Hepatocyte (in vitro differentiated cells): ENCODE measurements around the gene HECW1. TPM values are rescaled to one million over a fixed set of nuclear protein-coding genes. Genes with fewer than 3 reads are reported as not detected.

ENCODE experiments used
- DNase-seq: peaks from one replicate; pipeline ENCODE4 v3.0.0-alpha.2; 2016; ENCODE audit warnings: low spot score
- H2AFZ ChIP-seq: fragments of 200-600 bp; sonication (generic); 2 replicates; pipeline ENCODE4 v1.6.0; 2016; ENCODE audit warnings: antibody characterized with exemption, mild to moderate bottlenecking
- H3K27ac ChIP-seq: fragments of 200-600 bp; sonication (generic); 2 replicates; pipeline ENCODE4 v1.5.1; 2016; ENCODE audit warnings: mild to moderate bottlenecking
- H3K27me3 ChIP-seq: fragments of 200-600 bp; sonication (generic); 2 replicates; pipeline ENCODE4 v1.6.1; 2016
- H3K36me3 ChIP-seq: fragments of 200-600 bp; sonication (generic); replicated peaks from 2 replicates; pipeline ENCODE4 v1.5.1; 2016; ENCODE audit warnings: low read depth; ENCODE audit not compliant: insufficient read depth
- H3K4me1 ChIP-seq: fragments of 200-600 bp; sonication (generic); 2 replicates; pipeline ENCODE4 v1.5.1; 2016; ENCODE audit warnings: mild to moderate bottlenecking, moderate library complexity; ENCODE audit not compliant: insufficient read depth
- H3K4me2 ChIP-seq: fragments of 200-600 bp; sonication (generic); 2 replicates; pipeline ENCODE4 v1.6.0; 2016
- H3K4me3 ChIP-seq: fragments of 200-600 bp; sonication (generic); 2 replicates; pipeline ENCODE4 v1.5.1; 2016; ENCODE audit warnings: mild to moderate bottlenecking
- H3K79me2 ChIP-seq: fragments of 200-600 bp; sonication (generic); 2 replicates; pipeline ENCODE4 v1.6.0; 2017; ENCODE audit warnings: mild to moderate bottlenecking
- H3K9me2 ChIP-seq: fragments of 200-600 bp; sonication (generic); replicated peaks from 2 replicates; pipeline ENCODE4 v1.6.0; 2017; ENCODE audit warnings: mild to moderate bottlenecking; ENCODE audit not compliant: insufficient read depth
- H3K9me3 ChIP-seq: fragments of 200-600 bp; sonication (generic); 2 replicates; pipeline ENCODE4 v1.5.1; 2016; ENCODE audit warnings: low read depth, mild to moderate bottlenecking
- H4K20me1 ChIP-seq: fragments of 200-600 bp; sonication (generic); 2 replicates; pipeline ENCODE4 v1.6.0; 2016; ENCODE audit warnings: mild to moderate bottlenecking; ENCODE audit not compliant: insufficient read depth, poor library complexity, severe bottlenecking
- EZH2 ChIP-seq: fragments of 200-600 bp; sonication (generic); IDR thresholded peaks from 2 replicates; pipeline ENCODE4 v1.6.1; 2016; ENCODE audit warnings: antibody characterized with exemption, mild to moderate bottlenecking, borderline replicate concordance
- EZH2phosphoT487 ChIP-seq: fragments of 200-600 bp; sonication (generic); IDR thresholded peaks from one replicate; pipeline ENCODE4 v1.6.1; 2018; ENCODE audit warnings: antibody characterized with exemption, mild to moderate bottlenecking, low read depth, moderate library complexity; ENCODE audit not compliant: unreplicated experiment, severe bottlenecking
- WGBS: methylation state at CpG from one replicate; pipeline ENCODE4 v1.1.6; 2016; ENCODE audit warnings: low lambda C conversion rate; ENCODE audit errors: missing lambda C conversion rate; 5-methylcytosine and 5-hydroxymethylcytosine counted together
- polyA plus RNA-seq: library from polyadenylated mRNA; unstranded; fragments of >200 nt; fragmentation: Nextera tagmentation; extraction: Ambion mirVana; gene quantifications from 2 replicates; pipeline ENCODE4 v1.2.1, GENCODE V29; 2016
- total RNA-seq: library from RNA; depleted of rRNA; stranded (reverse); fragments of >200 nt; gene quantifications from 2 replicates; pipeline ENCODE4 v1.2.3, GENCODE V29; 2014
- TF ChIP-seq, protein P1 (sequence below): fragments of 200-600 bp; sonication (generic); IDR thresholded peaks from 2 replicates; pipeline ENCODE4 v1.5.1; 2016; ENCODE audit warnings: antibody characterized with exemption, mild to moderate bottlenecking; ENCODE audit not compliant: poor library complexity

Gene HECW1
- total and polyA plus RNA-seq, 2 experiments from 2014 or later = 1.5 to 7.6 TPM

DNA sequence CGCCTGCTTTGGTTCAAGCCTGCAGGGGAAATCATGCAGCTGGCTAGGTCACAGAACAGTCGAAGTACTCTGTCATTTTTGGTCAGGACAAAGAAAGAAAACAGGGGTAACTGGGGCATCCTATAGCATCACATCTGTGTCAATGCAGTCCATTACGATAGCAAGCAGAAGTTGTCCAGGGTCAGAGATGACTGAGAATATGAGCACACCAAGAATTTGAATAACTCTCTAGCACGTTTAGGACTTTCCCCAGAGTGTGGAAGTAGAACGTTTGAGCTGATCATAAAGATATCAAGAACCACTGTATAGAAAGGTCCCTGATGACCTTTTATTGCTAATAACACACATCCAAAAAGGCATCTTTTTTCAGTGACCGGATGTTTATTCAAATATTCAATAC is 12.7 kb upstream of the HECW1 start:
- WGBS = 79% methylated on average over 6 of the region's 6 CpGs
- H3K4me3 ChIP-seq = no peak overlapping the region
- no peaks in the 10 kb centered on the region for H3K27me3 ChIP-seq
- H3K79me2 ChIP-seq = no peaks in the 10 kb centered on the region
- H3K36me3 ChIP-seq = no peaks in the 10 kb centered on the region
- no peaks in the 10 kb centered on the region for H3K4me1 ChIP-seq
- H3K27ac ChIP-seq = no peak overlapping the region
- no peaks in the 10 kb centered on the region for H3K9me2 ChIP-seq
- no peak overlapping the region for H2AFZ ChIP-seq
- DNase-seq = no peak
- no peak overlapping the region for H3K4me2 ChIP-seq
- no peaks in the 10 kb centered on the region for H4K20me1 ChIP-seq
- TF ChIP-seq, protein P1, sequence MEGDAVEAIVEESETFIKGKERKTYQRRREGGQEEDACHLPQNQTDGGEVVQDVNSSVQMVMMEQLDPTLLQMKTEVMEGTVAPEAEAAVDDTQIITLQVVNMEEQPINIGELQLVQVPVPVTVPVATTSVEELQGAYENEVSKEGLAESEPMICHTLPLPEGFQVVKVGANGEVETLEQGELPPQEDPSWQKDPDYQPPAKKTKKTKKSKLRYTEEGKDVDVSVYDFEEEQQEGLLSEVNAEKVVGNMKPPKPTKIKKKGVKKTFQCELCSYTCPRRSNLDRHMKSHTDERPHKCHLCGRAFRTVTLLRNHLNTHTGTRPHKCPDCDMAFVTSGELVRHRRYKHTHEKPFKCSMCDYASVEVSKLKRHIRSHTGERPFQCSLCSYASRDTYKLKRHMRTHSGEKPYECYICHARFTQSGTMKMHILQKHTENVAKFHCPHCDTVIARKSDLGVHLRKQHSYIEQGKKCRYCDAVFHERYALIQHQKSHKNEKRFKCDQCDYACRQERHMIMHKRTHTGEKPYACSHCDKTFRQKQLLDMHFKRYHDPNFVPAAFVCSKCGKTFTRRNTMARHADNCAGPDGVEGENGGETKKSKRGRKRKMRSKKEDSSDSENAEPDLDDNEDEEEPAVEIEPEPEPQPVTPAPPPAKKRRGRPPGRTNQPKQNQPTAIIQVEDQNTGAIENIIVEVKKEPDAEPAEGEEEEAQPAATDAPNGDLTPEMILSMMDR = no peak
- TF ChIP-seq EZH2 (no peak), EZH2phosphoT487 (no peak)
- no peaks in the 10 kb centered on the region for H3K9me3 ChIP-seq

DNA sequence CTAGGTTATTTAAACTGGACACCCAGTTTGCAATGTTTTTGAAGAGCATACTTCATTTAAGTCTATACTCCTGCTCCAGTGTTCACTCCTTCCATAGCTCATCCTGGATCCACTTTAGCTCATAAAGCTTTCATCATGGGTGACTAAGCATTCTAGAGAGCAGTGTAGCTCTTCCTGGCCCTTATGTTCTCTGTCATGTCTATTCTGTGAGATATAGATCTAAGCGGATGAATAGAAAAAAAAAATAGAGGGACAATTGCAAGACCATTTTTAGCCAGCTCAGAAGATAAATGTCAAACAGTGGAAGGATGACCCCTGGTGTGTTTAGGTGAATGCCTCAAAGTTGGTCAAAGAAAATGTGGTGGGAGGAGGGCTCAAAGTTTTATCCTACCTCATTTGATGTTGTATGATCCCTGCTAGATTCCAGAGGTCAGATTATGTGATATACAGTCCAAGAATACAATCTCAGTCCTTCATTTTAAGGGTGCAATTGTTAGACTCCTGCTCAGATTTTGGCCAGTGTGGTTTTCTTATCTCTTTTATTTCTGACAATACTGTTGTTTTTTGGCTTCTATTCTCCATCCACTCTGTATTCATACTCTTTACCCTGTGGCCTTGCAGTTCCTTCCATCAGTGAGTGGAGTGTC is 7.5 kb upstream of the HECW1 start:
- Histone ChIP-seq H3K4me3 (no peak overlapping the region), H3K27ac (no peak overlapping the region), H3K79me2 (no peaks in the 10 kb centered on the region), H4K20me1 (no peaks in the 10 kb centered on the region), H3K9me2 (no peaks in the 10 kb centered on the region), H3K4me2 (no peak overlapping the region), H2AFZ (no peak overlapping the region), H3K36me3 (no peaks in the 10 kb centered on the region), H3K4me1 (no peaks in the 10 kb centered on the region), H3K27me3 (peaks cover 9% of the 10 kb centered on the region), H3K9me3 (no peaks in the 10 kb centered on the region)
- no peak for DNase-seq
- TF ChIP-seq EZH2 = no peak
- TF ChIP-seq, protein P1 = no peak
- TF ChIP-seq EZH2phosphoT487 = no peak
- 74% methylated on average over 1 of the region's 1 CpG for WGBS

DNA sequence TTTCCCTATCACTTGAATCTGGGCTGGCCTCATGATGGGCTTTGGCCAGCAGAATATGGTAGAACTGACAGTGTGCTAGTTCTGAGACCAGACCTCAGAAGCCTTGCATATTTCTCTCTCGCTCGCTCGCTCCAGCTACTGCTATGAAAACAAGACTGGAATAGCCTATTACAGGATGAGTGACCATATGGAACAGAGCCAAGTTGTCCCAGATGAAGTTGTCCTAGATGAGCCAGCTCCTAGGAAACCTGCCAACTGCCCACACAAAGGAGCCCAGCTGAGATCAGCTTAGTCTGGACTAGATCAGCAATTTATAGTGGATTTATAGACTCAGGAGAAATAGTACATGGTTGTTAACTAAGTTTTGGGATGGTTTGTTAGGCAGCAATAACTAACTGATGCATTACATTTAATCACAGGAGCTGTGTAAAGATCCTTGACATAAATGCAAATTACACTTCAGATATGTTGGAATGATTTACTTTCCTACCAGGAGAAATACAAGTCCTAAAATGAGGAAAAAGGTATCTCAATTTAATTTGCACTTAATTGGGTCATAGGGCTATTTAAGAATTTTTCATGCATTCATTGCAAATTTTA is 6.8 kb upstream of the HECW1 start:
- Histone ChIP-seq H3K9me3 (no peaks in the 10 kb centered on the region), H3K36me3 (no peaks in the 10 kb centered on the region), H3K27me3 (peaks cover 15% of the 10 kb centered on the region), H3K4me1 (no peaks in the 10 kb centered on the region), H3K4me3 (no peak overlapping the region), H3K4me2 (no peak overlapping the region), H2AFZ (no peak overlapping the region), H4K20me1 (no peaks in the 10 kb centered on the region), H3K79me2 (no peaks in the 10 kb centered on the region), H3K9me2 (no peaks in the 10 kb centered on the region), H3K27ac (no peak overlapping the region)
- TF ChIP-seq EZH2phosphoT487 (no peak), EZH2 (no peak)
- TF ChIP-seq, protein P1 = no peak
- WGBS = 95% methylated on average over 3 of the region's 3 CpGs
- DNase-seq = no peak
